ENCODE data around the gene EFNB3. TPM values are rescaled to one million over a fixed set of nuclear protein-coding genes. Genes with fewer than 3 reads are reported as not detected.

Gene EFNB3
- total RNA-seq, 1 experiment from 2014 or later: 2.5 TPM

DNA sequence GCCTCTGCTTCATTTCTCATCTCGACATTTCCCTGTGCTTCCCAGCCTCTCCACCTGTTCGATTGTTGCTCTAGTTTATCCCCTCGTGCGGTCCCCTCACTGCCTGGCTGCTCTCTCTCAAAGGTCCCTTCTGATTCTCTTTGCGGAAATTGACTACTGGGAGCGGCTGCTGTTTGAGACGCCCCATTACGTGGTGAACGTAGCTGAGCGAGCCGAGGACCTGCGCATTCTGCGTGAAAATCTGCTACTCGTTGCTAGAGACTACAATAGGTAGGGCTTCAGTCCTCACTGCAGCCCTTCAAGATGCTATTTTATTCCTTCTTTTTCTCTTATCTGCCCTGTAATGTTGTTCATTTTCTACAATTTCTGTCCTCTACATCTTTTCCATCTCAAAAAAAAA is 52.0 kb downstream of the EFNB3 start:
- Histone ChIP-seq H3K4me3 (ENCODE audit: low read depth in 2 of 2, low read length in 2 of 2) (no peak overlapping the region), H3K36me3 (ENCODE audit: control insufficient read depth, insufficient read depth, low read length) (no peaks in the 10 kb centered on the region), H3K4me1 (ENCODE audit: control insufficient read depth, insufficient read depth, low read length) (no peaks in the 10 kb centered on the region), H3K27ac (ENCODE audit: low read length) (no peak overlapping the region), H3K9me3 (ENCODE audit: control insufficient read depth, insufficient read depth, low read depth, low read length) (no peaks in the 10 kb centered on the region), H3K27me3 (ENCODE audit: control insufficient read depth, insufficient read depth, low read length) (no peaks in the 10 kb centered on the region)
- ATAC-seq (no peak), DNase-seq (ENCODE audit: low read depth, low spot score) (no peak)
- ChIA-PET POLR2A (no interaction called here), CTCF (interaction anchor here (1.1 kb wide), 1 partner anchor 62 kb away, joined by 3 read pairs; no protein-coding TSS in a partner anchor)
- no peak for TF ChIP-seq SIN3A (IDR thresholded peaks at IDR 0.05; ENCODE audit: borderline replicate concordance, insufficient read depth, low read depth, low read length)
- no peak for TF ChIP-seq TCF7L2 (IDR thresholded peaks at IDR 0.05; ENCODE audit: low read depth, low read length)
- no peak for TF ChIP-seq POLR2AphosphoS5 (IDR thresholded peaks at IDR 0.05; ENCODE audit: low read depth, low read length)
- TF ChIP-seq, protein P1, sequence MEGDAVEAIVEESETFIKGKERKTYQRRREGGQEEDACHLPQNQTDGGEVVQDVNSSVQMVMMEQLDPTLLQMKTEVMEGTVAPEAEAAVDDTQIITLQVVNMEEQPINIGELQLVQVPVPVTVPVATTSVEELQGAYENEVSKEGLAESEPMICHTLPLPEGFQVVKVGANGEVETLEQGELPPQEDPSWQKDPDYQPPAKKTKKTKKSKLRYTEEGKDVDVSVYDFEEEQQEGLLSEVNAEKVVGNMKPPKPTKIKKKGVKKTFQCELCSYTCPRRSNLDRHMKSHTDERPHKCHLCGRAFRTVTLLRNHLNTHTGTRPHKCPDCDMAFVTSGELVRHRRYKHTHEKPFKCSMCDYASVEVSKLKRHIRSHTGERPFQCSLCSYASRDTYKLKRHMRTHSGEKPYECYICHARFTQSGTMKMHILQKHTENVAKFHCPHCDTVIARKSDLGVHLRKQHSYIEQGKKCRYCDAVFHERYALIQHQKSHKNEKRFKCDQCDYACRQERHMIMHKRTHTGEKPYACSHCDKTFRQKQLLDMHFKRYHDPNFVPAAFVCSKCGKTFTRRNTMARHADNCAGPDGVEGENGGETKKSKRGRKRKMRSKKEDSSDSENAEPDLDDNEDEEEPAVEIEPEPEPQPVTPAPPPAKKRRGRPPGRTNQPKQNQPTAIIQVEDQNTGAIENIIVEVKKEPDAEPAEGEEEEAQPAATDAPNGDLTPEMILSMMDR (IDR thresholded peaks at IDR 0.05): no peak
- no peak for TF ChIP-seq REST (IDR thresholded peaks at IDR 0.05; ENCODE audit: insufficient read depth in 1 of 2, low read depth in 2 of 2, low read length in 1 of 2)
- in situ Hi-C loops (cut with HindIII; ENCODE audit: low pct_unique_long_range_greater_than_20kb, low sequenced_read_pairs): no loop called here
- intact Hi-C loops (cut with micrococcal nuclease; ENCODE audit: unreplicated experiment): no loop called here
- no TSS peak for BruUV-seq (replicated peaks)

Other genes starting within 250 kb of the EFNB3 start
- gene ZBTB4, start 225.6 kb upstream of the EFNB3 start, total RNA-seq (2021; ENCODE audit: unreplicated experiment): 24.9 TPM
- not detected for gene SLC35G6, start 223.8 kb upstream of the EFNB3 start, total RNA-seq (2021; ENCODE audit: unreplicated experiment)
- gene POLR2A, start 220.8 kb upstream of the EFNB3 start, total RNA-seq (2021; ENCODE audit: unreplicated experiment): 181 TPM
- 12.6 TPM for gene TNFSF12, start 156.1 kb upstream of the EFNB3 start, total RNA-seq (2021; ENCODE audit: unreplicated experiment)
- 2.3 TPM for gene TNFSF13, start 146.5 kb upstream of the EFNB3 start, total RNA-seq (2021; ENCODE audit: unreplicated experiment)
- 63.7 TPM for gene SENP3, start 143.3 kb upstream of the EFNB3 start, total RNA-seq (2021; ENCODE audit: unreplicated experiment)
- 51.6 TPM for gene CD68, start 125.6 kb upstream of the EFNB3 start, total RNA-seq (2021; ENCODE audit: unreplicated experiment)
- gene MPDU1, start 121.3 kb upstream of the EFNB3 start, total RNA-seq (2021; ENCODE audit: unreplicated experiment): 47.1 TPM
- gene SOX15, start 115.1 kb upstream of the EFNB3 start, total RNA-seq (2021; ENCODE audit: unreplicated experiment): 0.33 TPM
- gene FXR2, start 90.3 kb upstream of the EFNB3 start, total RNA-seq (2021; ENCODE audit: unreplicated experiment): 39.7 TPM
- 74.8 TPM for gene SAT2, start 77.4 kb upstream of the EFNB3 start, total RNA-seq (2021; ENCODE audit: unreplicated experiment)
- 1.2 TPM for gene SHBG, start 75.1 kb upstream of the EFNB3 start, total RNA-seq (2021; ENCODE audit: unreplicated experiment)
- 0.08 TPM for gene ATP1B2, start 54.3 kb upstream of the EFNB3 start, total RNA-seq (2021; ENCODE audit: unreplicated experiment)
- 129 TPM for gene TP53, start 17.7 kb upstream of the EFNB3 start, total RNA-seq (2021; ENCODE audit: unreplicated experiment)
- 27.0 TPM for gene WRAP53, start 16.7 kb upstream of the EFNB3 start, total RNA-seq (2021; ENCODE audit: unreplicated experiment)
- 0.13 TPM for gene DNAH2, start 12.5 kb downstream of the EFNB3 start, total RNA-seq (2021; ENCODE audit: unreplicated experiment)
- gene KDM6B, start 129.0 kb downstream of the EFNB3 start, total RNA-seq (2021; ENCODE audit: unreplicated experiment): 19.9 TPM
- gene TMEM88, start 149.9 kb downstream of the EFNB3 start, total RNA-seq (2021; ENCODE audit: unreplicated experiment): 1.6 TPM
- gene NAA38, start 152.4 kb downstream of the EFNB3 start, total RNA-seq (2021; ENCODE audit: unreplicated experiment): 75.2 TPM
- gene CYB5D1, start 152.8 kb downstream of the EFNB3 start, total RNA-seq (2021; ENCODE audit: unreplicated experiment): 8.6 TPM
- gene CHD3, start 183.6 kb downstream of the EFNB3 start, total RNA-seq (2021; ENCODE audit: unreplicated experiment): 84.6 TPM
- gene RNF227, start 211.1 kb downstream of the EFNB3 start, total RNA-seq (2021; ENCODE audit: unreplicated experiment): 2.6 TPM
- 3.5 TPM for gene KCNAB3, start 224.7 kb downstream of the EFNB3 start, total RNA-seq (2021; ENCODE audit: unreplicated experiment)
- 154 TPM for gene TRAPPC1, start 226.7 kb downstream of the EFNB3 start, total RNA-seq (2021; ENCODE audit: unreplicated experiment)
- 60.5 TPM for gene CNTROB, start 227.0 kb downstream of the EFNB3 start, total RNA-seq (2021; ENCODE audit: unreplicated experiment)

All from Panc1 (cell line).